GM12892 (cell line): ENCODE data around the gene ZSCAN32.

ENCODE experiments used
- POLR2A ChIP-seq: IDR thresholded peaks from 2 replicates; pipeline ENCODE4 v1.6.1; 2011; ENCODE audit warnings: low read depth, low read length, control low read depth
- POLR2AphosphoS5 ChIP-seq: IDR thresholded peaks from 2 replicates; pipeline ENCODE4 v1.6.1; 2011; ENCODE audit warnings: low read depth, low read length, control low read depth
- TAF1 ChIP-seq: IDR thresholded peaks from 2 replicates; pipeline ENCODE4 v1.6.1; 2011; ENCODE audit warnings: low read depth, mild to moderate bottlenecking, control low read depth, low read length, borderline replicate concordance

- TF ChIP-seq TAF1 (no peak), POLR2A (no peak), POLR2AphosphoS5 (no peak)
Observed at GRCh38 chr16:3400446-3400778, 392 bp downstream of the ZSCAN32 start.
